Suprapubic skin (tissue), 4 donors: ENCODE measurements around the gene TANC1. TPM values are rescaled to one million over a fixed set of nuclear protein-coding genes. Genes with fewer than 3 reads are reported as not detected.

Source experiments
- DNase-seq, 2 donors: peaks; one replicate each; pipeline ENCODE4 v3.0.0-alpha.2; 2019; ENCODE audit warnings: low spot score in 2 of 2
- H3K27ac ChIP-seq: fragments of 200-600 bp; sonication (generic); one replicate; pipeline ENCODE4 v1.5.1; 2019
- H3K27me3 ChIP-seq: fragments of 200-600 bp; sonication (generic); one replicate; pipeline ENCODE4 v1.5.1; 2019
- H3K36me3 ChIP-seq: fragments of 200-600 bp; sonication (generic); one replicate; pipeline ENCODE4 v1.5.1; 2019
- H3K4me1 ChIP-seq: fragments of 200-600 bp; sonication (generic); one replicate; pipeline ENCODE4 v1.5.1; 2019
- H3K4me3 ChIP-seq: fragments of 200-600 bp; sonication (generic); one replicate; pipeline ENCODE4 v1.5.1; 2019; ENCODE audit warnings: mild to moderate bottlenecking
- H3K9me3 ChIP-seq: fragments of 200-600 bp; sonication (generic); one replicate; pipeline ENCODE4 v1.5.1; 2019
- CTCF ChIP-seq, 2 donors: fragments of 200-600 bp in 1 of 2; fragments of 450-650 bp in 1 of 2; sonication (generic) in 1 of 2; IDR thresholded peaks; one replicate each; pipeline ENCODE4 v1.5.1; 2016 to 2019; ENCODE audit warnings: antibody characterized with exemption in 2 of 2, mild to moderate bottlenecking in 1 of 2, moderate library complexity in 1 of 2
- EP300 ChIP-seq: sonication (generic); formaldehyde crosslinking; IDR thresholded peaks from one replicate; pipeline ENCODE4 v1.6.1; 2017; ENCODE audit warnings: antibody characterized with exemption
- POLR2A ChIP-seq, 2 donors: fragments of 450-650 bp; IDR thresholded peaks; one replicate each; pipeline ENCODE4 v1.6.1; 2017; ENCODE audit warnings: antibody characterized with exemption in 2 of 2, mild to moderate bottlenecking in 2 of 2, moderate library complexity in 2 of 2
- POLR2AphosphoS5 ChIP-seq, 3 donors: sonication (generic); formaldehyde crosslinking; IDR thresholded peaks; one replicate each; pipeline ENCODE4 v1.6.1; 2017; ENCODE audit warnings: antibody characterized with exemption in 3 of 3
- WGBS: methylation state at CpG from one replicate; pipeline ENCODE4 v1.1.5; 2018; 5-methylcytosine and 5-hydroxymethylcytosine counted together
- total RNA-seq, 4 donors: library from RNA; depleted of rRNA; stranded (reverse); fragments of >200 nt; gene quantifications; one replicate each; pipeline ENCODE4 v1.1.0, GENCODE V29; 2016

Gene TANC1
- total RNA-seq, 4 donors from 2014 or later = 57.6 to 260 (median 88.3) TPM

GRCh38 chr2:159251296-159252173 is 283.1 kb downstream of the TANC1 start:
- 74% methylated on average over 12 of the region's 12 CpGs for WGBS
- Histone ChIP-seq H3K27me3 (no peaks in the 10 kb centered on the region), H3K4me1 (peaks cover 19% of the 10 kb centered on the region), H3K36me3 (peaks cover 22% of the 10 kb centered on the region), H3K9me3 (peaks cover 4% of the 10 kb centered on the region), H3K27ac (peak overlapping the region; percentile 71), H3K4me3 (no peak overlapping the region)
- TF ChIP-seq CTCF (IDR thresholded peaks at IDR 0.05) (no peak), POLR2AphosphoS5 (IDR thresholded peaks at IDR 0.05) (no peak), EP300 (no peak), POLR2A (IDR thresholded peaks at IDR 0.05) (no peak)
- DNase-seq = no peak

GRCh38 chr2:159252905-159253304 is 284.5 kb downstream of the TANC1 start:
- TF ChIP-seq POLR2A (IDR thresholded peaks at IDR 0.05) (no peak), POLR2AphosphoS5 (IDR thresholded peaks at IDR 0.05) (no peak), EP300 (no peak), CTCF (IDR thresholded peaks at IDR 0.05) (no peak)
- DNase-seq = no peak
- H3K4me1 ChIP-seq = peaks cover 19% of the 10 kb centered on the region
- 95% methylated on average over 4 of the region's 4 CpGs for WGBS
- no peak overlapping the region for H3K27ac ChIP-seq
- H3K27me3 ChIP-seq = no peaks in the 10 kb centered on the region
- no peaks in the 10 kb centered on the region for H3K9me3 ChIP-seq
- peaks cover 34% of the 10 kb centered on the region for H3K36me3 ChIP-seq
- H3K4me3 ChIP-seq = no peak overlapping the region

GRCh38 chr2:159256159-159256558 is 287.7 kb downstream of the TANC1 start:
- no peak overlapping the region for H3K27ac ChIP-seq
- 93% methylated on average over 2 of the region's 2 CpGs for WGBS
- H3K27me3 ChIP-seq = no peaks in the 10 kb centered on the region
- no peaks in the 10 kb centered on the region for H3K9me3 ChIP-seq
- H3K4me1 ChIP-seq = peaks cover 4% of the 10 kb centered on the region
- DNase-seq = no peak
- TF ChIP-seq POLR2A (IDR thresholded peaks at IDR 0.05) (no peak), POLR2AphosphoS5 (IDR thresholded peaks at IDR 0.05) (no peak), EP300 (no peak), CTCF (IDR thresholded peaks at IDR 0.05) (no peak)
- H3K4me3 ChIP-seq = no peak overlapping the region
- H3K36me3 ChIP-seq = peaks cover 40% of the 10 kb centered on the region

GRCh38 chr2:159262226-159262625 is 293.8 kb downstream of the TANC1 start:
- H3K4me3 ChIP-seq = no peak overlapping the region
- peaks cover 17% of the 10 kb centered on the region for H3K36me3 ChIP-seq
- no peaks in the 10 kb centered on the region for H3K27me3 ChIP-seq
- no peak for DNase-seq
- H3K27ac ChIP-seq = no peak overlapping the region
- WGBS = 78% methylated on average over 6 of the region's 6 CpGs
- no peaks in the 10 kb centered on the region for H3K4me1 ChIP-seq
- no peaks in the 10 kb centered on the region for H3K9me3 ChIP-seq
- TF ChIP-seq POLR2AphosphoS5 (IDR thresholded peaks at IDR 0.05) (no peak), EP300 (no peak), CTCF (IDR thresholded peaks at IDR 0.05) (no peak), POLR2A (IDR thresholded peaks at IDR 0.05) (no peak)

GRCh38 chr2:159262904-159263303 is 294.5 kb downstream of the TANC1 start:
- no peak for DNase-seq
- TF ChIP-seq CTCF (IDR thresholded peaks at IDR 0.05) (no peak), POLR2AphosphoS5 (IDR thresholded peaks at IDR 0.05) (no peak), EP300 (no peak), POLR2A (IDR thresholded peaks at IDR 0.05) (no peak)
- no peaks in the 10 kb centered on the region for H3K9me3 ChIP-seq
- no peak overlapping the region for H3K27ac ChIP-seq
- H3K27me3 ChIP-seq = no peaks in the 10 kb centered on the region
- H3K4me1 ChIP-seq = no peaks in the 10 kb centered on the region
- H3K4me3 ChIP-seq = no peak overlapping the region
- 71% methylated on average over 5 of the region's 5 CpGs for WGBS
- H3K36me3 ChIP-seq = peaks cover 11% of the 10 kb centered on the region
